Left lung (tissue), 10 donors: Measurements from ENCODE around the gene ZNF594. TPM values are rescaled to one million over a fixed set of nuclear protein-coding genes. Genes with fewer than 3 reads are reported as not detected.
"Not testable (repeated sequence)": the region's sequence is repeated elsewhere in the genome, so short reads cannot be mapped to it uniquely, and the experiment has no call there.

Source experiments
- ATAC-seq: fragments of 200-7000 bp; cut with Tn5 transposase; one replicate; pipeline ENCODE4 v1.9.1; 2020; ENCODE audit warnings: moderate library complexity
- DNase-seq, 4 donors: peaks; one replicate each; pipeline ENCODE4 v3.0.0-alpha.2; 2013 to 2020
- H3K27ac ChIP-seq, 2 donors: fragments of 200-600 bp; sonication (generic) in 1 of 2; one replicate each; pipeline versions ENCODE4 v1.5.0 to v1.8.0; 2020 to 2021
- H3K27me3 ChIP-seq, 2 donors: fragments of 200-600 bp; sonication (generic) in 1 of 2; one replicate each; pipeline versions ENCODE4 v1.5.0 to v1.8.0; 2020 to 2021
- H3K36me3 ChIP-seq, 2 donors: fragments of 200-600 bp; sonication (generic) in 1 of 2; one replicate each; pipeline versions ENCODE4 v1.5.0 to v1.8.0; 2020 to 2021
- H3K4me1 ChIP-seq, 2 donors: fragments of 200-600 bp; one replicate each; pipeline ENCODE4 v1.8.0; 2021
- H3K4me3 ChIP-seq, 2 donors: fragments of 200-600 bp; sonication (generic) in 1 of 2; one replicate each; pipeline versions ENCODE4 v1.5.0 to v1.8.0; 2020 to 2021; ENCODE audit warnings: mild to moderate bottlenecking in 1 of 2
- H3K9me3 ChIP-seq, 2 donors: fragments of 200-600 bp; sonication (generic) in 1 of 2; one replicate each; pipeline versions ENCODE4 v1.5.0 to v1.8.0; 2020 to 2021
- intact Hi-C, 2 donors: fragments of 100-400 bp; cut with DNase I; formaldehyde crosslinking; loops; one replicate each; pipeline versions ENCODE4 v1.11.2 to v1.14.2; 2022
- polyA plus RNA-seq, 6 donors: library from polyadenylated mRNA; unstranded; fragments of 120-200 nt; gene quantifications; one replicate each; pipeline ENCODE4 v1.2.1, GENCODE V29; 2013; ENCODE audit not compliant: insufficient read length in 6 of 6
- total RNA-seq, 2 donors: library from RNA; stranded (reverse); fragmentation: NEBNext Ultra II Directional; extraction: Animal tissue kit (Norgen Biotek cat#: 25700); gene quantifications; one replicate each; pipeline ENCODE4 v1.2.1, GENCODE V29; 2021
- TF ChIP-seq, protein P1 (sequence below), 2 donors: fragments of 200-600 bp; sonication (generic) in 1 of 2; IDR thresholded peaks; one replicate each; pipeline versions ENCODE4 v1.5.0 to v1.8.0; 2021; ENCODE audit warnings: antibody characterized with exemption in 2 of 2
- donor health status: DM: no; HTN: yes; CAD: no.
- donor health status: DM: no; HTN: no; CAD: no.

ZNF594 gene
- total and polyA plus RNA-seq, 8 donors: 6.5 to 22.5 (median 19.1) TPM

DNA sequence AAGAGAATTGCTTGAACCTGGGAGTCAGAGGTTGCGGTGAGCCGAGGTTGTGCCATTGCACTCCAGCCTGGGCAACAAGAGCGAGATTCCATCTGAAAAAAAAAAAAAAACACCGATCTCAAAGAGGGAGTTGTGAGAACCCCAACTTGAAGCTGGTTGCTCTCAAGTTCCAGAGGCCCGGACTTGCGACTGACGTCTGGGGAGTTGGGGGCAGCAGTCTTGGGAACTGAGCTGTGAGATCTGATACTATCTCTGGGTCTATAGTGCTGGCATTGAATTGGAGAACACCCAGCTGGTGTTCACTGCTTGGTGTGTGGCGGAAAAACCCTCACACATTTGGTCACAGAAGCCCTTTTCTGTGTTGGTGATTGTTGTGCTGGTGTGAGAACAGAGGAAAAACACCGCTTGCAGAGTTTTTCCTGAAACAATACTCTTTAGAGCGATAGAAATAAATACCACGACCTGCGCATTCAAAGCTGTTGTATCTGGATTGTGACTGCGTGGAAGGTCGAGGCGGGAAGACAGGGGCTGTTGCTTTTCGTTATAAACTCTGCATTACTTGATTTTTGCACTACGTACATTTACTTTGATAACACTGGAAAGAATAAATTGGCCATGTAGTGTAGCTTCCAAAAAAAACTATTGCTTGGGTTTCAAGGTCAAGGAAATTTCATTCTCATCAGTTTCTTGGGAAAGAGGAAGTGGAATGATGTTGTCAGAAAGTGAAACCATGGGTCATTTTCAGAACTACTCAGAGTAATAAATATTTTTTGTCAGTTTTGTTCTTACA lies 34.2 kb upstream of the ZNF594 start:
- intact Hi-C loops: no loop called here
- peaks cover 0 to 13% of the 10 kb centered on the region in 2 donors for H3K36me3 ChIP-seq
- ATAC-seq: no peak
- peaks cover 0 to 69% of the 10 kb centered on the region in 2 donors for H3K4me1 ChIP-seq
- no peak for DNase-seq
- no peaks in the 10 kb centered on the region for H3K9me3 ChIP-seq
- TF ChIP-seq, protein P1, sequence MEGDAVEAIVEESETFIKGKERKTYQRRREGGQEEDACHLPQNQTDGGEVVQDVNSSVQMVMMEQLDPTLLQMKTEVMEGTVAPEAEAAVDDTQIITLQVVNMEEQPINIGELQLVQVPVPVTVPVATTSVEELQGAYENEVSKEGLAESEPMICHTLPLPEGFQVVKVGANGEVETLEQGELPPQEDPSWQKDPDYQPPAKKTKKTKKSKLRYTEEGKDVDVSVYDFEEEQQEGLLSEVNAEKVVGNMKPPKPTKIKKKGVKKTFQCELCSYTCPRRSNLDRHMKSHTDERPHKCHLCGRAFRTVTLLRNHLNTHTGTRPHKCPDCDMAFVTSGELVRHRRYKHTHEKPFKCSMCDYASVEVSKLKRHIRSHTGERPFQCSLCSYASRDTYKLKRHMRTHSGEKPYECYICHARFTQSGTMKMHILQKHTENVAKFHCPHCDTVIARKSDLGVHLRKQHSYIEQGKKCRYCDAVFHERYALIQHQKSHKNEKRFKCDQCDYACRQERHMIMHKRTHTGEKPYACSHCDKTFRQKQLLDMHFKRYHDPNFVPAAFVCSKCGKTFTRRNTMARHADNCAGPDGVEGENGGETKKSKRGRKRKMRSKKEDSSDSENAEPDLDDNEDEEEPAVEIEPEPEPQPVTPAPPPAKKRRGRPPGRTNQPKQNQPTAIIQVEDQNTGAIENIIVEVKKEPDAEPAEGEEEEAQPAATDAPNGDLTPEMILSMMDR (IDR thresholded peaks at IDR 0.05): no peak
- no peaks in the 10 kb centered on the region for H3K27me3 ChIP-seq
- peak overlapping the region in 1 of 2 donors; percentile 37 for H3K27ac ChIP-seq
- no peak overlapping the region for H3K4me3 ChIP-seq

DNA sequence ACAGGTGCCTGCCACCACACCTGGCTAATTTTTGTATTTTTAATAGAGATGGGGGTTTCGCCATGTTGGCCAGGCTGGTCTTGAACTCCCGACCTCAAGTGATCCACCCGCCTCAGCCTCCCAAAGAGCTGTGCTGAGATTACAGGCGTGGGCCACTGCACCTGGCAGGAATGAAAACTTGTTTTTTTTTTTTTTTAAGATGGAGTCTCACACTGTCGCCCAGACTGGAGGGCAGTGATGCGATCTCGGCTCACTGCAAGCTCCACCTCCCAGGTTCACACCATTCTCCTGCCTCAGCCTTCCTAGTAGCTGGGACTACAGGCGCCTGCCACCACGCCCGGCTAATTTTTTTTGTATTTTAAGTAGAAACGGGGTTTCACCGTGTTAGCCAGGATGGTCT lies 30.2 kb upstream of the ZNF594 start:
- Histone ChIP-seq H3K27ac (peak overlapping the region in 1 of 2 donors; percentile 47), H3K4me1 (peaks cover 0 to 40% of the 10 kb centered on the region in 2 donors), H3K36me3 (peaks cover 0 to 38% of the 10 kb centered on the region in 2 donors)
- H3K27me3 ChIP-seq, intact Hi-C loops, DNase-seq, H3K4me3 ChIP-seq, ATAC-seq, H3K9me3 ChIP-seq: not testable (repeated sequence)

DNA sequence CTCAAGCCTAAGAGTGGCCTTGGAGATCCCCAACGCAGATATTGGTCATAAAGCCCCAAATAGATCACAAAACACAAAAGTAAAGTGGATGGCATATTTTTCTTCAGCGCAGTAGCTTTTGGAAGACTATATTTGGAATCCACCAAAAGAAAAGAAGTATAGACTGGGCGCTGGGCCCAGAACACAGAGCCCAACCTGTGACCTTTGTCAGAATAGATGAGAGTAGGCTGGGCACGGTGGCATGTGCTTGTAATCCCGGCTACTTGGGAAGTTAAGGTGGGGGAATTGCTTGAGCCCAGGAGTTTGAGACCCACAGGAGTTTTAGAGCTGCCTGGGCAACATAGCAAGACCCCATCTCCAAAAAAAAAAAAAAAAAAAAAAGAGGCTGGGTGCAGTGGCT lies 28.4 kb upstream of the ZNF594 start:
- H3K4me3 ChIP-seq: no peak overlapping the region
- no peak overlapping the region for H3K27ac ChIP-seq
- H3K36me3 ChIP-seq: peaks cover 0 to 50% of the 10 kb centered on the region in 2 donors
- H3K9me3 ChIP-seq: no peaks in the 10 kb centered on the region
- peaks cover 0 to 21% of the 10 kb centered on the region in 2 donors for H3K4me1 ChIP-seq
- TF ChIP-seq, protein P1 (IDR thresholded peaks at IDR 0.05): no peak
- intact Hi-C loops: no loop called here
- DNase-seq (no peak), ATAC-seq (no peak)
- no peaks in the 10 kb centered on the region for H3K27me3 ChIP-seq

DNA sequence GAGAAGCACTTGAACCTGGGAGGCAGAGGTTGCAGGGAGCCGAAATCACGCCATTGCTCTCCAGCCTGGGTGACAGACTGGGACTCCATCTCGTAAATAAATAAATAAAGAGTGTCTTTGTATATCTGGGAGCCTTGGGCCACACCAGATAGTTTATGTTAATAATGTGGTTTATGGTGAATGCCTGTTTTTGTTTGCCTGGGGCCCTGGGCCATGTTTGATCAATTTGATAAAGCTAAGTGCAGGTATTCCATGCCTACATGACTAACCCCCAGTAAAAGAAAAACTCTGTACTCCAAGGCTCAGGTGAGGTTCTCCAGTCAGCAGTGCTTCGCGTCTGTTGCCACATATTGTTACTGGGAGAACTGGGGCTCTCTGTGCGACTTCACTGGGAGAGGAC lies 27.9 kb upstream of the ZNF594 start:
- intact Hi-C loops: no loop called here
- DNase-seq: no peak
- Histone ChIP-seq H3K4me3 (no peak overlapping the region), H3K27ac (no peak overlapping the region), H3K4me1 (peaks cover 0 to 21% of the 10 kb centered on the region in 2 donors), H3K9me3 (no peaks in the 10 kb centered on the region), H3K36me3 (peaks cover 0 to 55% of the 10 kb centered on the region in 2 donors), H3K27me3 (no peaks in the 10 kb centered on the region)
- ATAC-seq: no peak
- TF ChIP-seq, protein P1 (IDR thresholded peaks at IDR 0.05): no peak

DNA sequence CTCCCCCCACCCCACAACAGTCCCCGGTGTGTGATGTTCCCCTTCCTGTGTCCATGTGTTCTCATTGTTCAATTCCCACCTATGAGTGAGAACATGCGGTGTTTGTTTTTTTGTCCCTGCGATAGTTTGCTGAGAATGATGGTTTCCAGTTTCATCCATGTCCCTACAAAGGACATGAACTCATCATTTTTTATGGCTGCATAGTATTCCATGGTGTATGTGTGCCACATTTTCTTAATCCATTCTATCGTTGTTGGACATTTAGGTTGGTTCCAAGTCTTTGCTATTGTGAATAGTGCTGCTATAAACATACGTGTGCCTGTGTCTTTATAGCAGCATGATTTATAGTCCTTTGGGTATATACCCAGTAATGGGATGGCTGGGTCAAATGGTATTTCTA lies 25.9 kb upstream of the ZNF594 start:
- Histone ChIP-seq H3K36me3 (peaks cover 0 to 58% of the 10 kb centered on the region in 2 donors), H3K4me1 (peaks cover 0 to 21% of the 10 kb centered on the region in 2 donors)
- intact Hi-C loops, H3K4me3 ChIP-seq, H3K27me3 ChIP-seq, DNase-seq, ATAC-seq, H3K9me3 ChIP-seq, H3K27ac ChIP-seq: not testable (repeated sequence)

DNA sequence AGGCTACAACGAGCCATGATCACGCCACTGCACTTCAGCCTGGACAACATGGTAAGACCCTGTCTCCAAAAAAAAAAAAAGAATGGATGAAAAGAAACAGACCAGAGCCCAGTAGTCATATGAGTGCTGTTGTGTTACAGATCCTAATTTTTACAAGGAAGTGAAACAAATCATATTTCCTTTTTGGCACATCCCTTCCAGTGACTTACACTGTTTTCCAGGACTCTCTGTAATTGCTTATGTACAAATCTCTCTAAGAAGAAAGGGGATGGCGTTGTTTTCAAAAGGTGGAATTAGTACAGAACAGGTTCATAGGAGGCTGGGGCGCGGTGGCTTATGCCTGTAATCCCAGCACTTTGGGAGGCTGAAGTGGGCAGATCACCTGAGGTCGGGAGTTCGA lies 19.8 kb upstream of the ZNF594 start:
- ATAC-seq (peak; percentile 52), DNase-seq (no peak)
- H3K4me3 ChIP-seq: no peak overlapping the region
- no peaks in the 10 kb centered on the region for H3K9me3 ChIP-seq
- no peak overlapping the region for H3K27ac ChIP-seq
- intact Hi-C loops: no loop called here
- H3K27me3 ChIP-seq: no peaks in the 10 kb centered on the region
- TF ChIP-seq, protein P1 (IDR thresholded peaks at IDR 0.05): no peak
- peaks cover 0 to 16% of the 10 kb centered on the region in 2 donors for H3K4me1 ChIP-seq
- H3K36me3 ChIP-seq: peaks cover 0 to 44% of the 10 kb centered on the region in 2 donors
